GM21723 (cell line): ENCODE results near the gene UHRF2.
A peak's percentile ranks its signal among the peaks of the same experiment; 100 is the strongest.
"Not testable (repeated sequence)": the region's sequence is repeated elsewhere in the genome, so short reads cannot be mapped to it uniquely, and the experiment has no call there.

ENCODE experiments used
- ATAC-seq: cut with Tn5 transposase; IDR thresholded peaks from one replicate; pipeline ENCODE4 v1.9.1; 2021; ENCODE audit warnings: mild to moderate bottlenecking, moderate library complexity; ENCODE audit not compliant: unreplicated experiment

Gene UHRF2, protein sequence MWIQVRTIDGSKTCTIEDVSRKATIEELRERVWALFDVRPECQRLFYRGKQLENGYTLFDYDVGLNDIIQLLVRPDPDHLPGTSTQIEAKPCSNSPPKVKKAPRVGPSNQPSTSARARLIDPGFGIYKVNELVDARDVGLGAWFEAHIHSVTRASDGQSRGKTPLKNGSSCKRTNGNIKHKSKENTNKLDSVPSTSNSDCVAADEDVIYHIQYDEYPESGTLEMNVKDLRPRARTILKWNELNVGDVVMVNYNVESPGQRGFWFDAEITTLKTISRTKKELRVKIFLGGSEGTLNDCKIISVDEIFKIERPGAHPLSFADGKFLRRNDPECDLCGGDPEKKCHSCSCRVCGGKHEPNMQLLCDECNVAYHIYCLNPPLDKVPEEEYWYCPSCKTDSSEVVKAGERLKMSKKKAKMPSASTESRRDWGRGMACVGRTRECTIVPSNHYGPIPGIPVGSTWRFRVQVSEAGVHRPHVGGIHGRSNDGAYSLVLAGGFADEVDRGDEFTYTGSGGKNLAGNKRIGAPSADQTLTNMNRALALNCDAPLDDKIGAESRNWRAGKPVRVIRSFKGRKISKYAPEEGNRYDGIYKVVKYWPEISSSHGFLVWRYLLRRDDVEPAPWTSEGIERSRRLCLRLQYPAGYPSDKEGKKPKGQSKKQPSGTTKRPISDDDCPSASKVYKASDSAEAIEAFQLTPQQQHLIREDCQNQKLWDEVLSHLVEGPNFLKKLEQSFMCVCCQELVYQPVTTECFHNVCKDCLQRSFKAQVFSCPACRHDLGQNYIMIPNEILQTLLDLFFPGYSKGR

DNA sequence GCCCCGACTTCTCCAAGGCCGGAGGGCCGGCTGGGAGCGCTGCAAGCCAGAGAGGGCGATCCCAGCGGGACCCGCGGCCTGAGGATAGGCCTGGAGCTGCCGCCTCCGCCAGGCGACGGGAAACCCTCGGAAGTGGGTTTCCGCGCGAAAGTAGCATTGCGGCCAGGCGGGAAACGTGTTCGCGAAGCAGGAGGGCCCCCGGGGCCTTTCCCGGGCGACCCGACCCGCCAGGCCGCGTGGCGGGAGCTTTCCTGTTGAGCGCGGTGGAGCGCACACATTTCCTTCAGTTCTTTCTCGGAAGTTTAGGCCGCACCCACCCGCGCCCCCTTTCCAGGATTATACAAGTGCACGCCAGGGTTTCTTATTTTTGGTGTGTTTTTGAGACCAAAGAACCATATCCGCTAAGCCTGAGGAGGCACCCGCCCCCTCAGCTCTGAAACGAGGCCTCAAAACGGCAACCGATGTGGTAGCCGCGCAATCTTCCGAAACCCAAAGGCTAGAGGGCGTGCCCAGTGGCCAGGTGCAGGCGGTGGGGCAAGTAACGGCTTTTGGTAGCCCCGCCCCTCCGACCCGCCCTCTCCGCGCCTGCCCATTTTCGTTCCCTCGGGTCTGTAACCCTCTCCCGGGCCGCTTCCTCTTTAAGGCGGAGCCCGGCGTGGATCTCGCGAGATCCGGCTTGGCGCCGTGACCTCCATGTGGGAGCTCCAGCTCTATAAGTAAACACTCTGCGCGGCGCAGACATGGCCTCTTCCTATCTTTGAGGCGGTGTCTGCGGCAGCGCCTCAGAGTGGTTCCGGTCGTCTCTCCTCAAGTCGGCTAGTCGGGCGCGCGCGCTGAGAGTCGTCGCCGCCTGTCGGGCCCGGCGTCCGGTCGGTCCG lies at the start of gene UHRF2:
Gene UHRF2 (plus strand): TSS at position 713 of the 878 bp plus-strand sequence. CDS start 292 bp downstream, outside the sequence.
- peak; percentile 80 for ATAC-seq

DNA sequence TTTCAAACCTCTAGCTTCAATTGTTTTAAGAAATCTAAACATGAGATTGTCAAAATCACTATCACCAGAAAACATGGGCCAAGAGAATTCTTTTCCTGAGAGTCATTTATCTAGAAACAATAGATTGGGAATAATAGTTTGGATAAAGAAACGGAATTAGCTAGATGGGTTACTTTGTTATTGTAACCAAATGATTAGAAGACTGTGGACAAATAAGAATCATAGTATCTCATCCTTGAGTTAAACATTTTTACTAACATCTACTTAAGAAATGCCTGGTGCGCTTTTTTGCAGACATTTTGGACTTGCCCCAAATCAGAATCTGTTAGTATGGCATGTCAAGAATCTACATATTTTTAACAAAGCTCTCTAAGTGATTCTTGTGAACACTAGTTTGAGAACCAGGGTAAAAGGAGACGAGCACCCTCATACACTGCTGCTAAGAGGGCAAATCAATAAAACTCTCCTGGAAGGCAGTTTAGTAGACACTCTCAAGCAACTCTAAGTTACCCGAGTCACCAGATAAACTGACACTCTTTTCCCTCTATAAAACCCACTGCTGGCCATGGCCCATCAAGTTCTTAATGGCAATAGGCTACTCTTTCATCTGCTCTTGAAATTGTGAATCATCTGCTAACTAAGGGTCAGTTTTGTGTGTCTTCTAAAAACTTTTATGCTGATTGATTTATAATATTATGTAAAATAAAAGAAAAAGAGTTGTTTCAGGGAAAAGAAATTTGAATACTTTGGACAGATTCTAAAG lies 45.7 kb upstream of the UHRF2 start:
- no peak for ATAC-seq

DNA sequence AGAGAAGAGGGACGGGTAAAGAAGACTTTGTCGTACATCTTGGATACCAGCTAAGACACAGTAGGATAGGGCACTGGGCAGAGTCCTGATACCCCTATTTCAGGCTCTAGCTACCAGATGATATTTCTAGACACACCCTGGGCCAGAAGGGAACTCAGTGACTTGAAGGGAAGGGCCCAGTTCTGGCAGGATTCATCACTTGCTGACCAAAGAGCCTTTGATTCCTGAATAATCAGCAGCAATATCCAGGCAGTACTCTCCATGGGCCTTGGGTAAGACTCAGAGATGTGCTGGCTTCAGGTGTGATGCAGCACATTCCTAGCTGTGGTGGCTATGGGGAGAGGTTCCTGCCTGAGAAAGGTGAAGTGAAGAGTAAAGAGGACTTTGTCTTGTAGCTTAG lies 44.2 kb upstream of the UHRF2 start:
- ATAC-seq, result no peak

DNA sequence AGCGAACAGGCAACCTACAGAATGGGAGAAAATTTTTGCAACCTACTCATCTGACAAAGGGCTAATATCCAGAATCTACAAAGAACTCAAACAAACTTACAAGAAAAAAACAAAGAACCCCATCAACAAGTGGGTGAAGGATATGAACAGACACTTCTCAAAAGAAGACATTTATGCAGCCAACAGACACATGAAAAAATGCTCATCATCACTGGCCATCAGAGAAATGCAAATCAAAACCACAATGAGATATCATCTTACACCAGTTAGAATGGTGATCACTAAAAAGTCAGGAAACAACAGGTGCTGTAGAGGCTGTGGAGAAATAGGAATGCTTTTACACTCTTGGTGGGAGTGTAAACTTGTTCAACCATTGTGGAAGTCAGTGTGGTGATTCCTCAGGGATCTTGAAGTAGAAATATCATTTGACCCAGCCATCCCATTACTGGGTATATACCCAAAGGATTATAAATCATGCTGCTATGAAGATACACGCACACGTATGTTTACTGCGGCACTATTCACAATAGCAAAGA lies 31.5 kb upstream of the UHRF2 start:
- not testable (repeated sequence) for ATAC-seq

DNA sequence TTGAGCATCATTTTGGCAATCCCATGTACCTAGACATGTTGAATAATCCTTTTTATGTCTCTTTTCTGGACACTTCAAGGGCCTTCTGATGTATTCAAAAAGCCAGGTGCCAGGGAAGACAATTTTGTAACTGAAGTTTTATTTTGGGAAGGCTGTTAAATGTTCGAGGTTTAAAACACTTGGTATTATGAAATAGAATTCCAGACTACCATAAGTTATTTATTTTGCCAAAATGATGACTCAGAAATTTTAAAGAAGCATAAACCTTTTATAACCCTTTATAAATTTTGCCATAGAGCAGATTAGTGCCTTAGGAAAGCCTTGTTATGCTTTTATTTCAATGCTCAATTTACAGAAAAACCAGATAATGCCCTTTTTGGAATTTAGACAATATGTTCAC lies 30.3 kb upstream of the UHRF2 start:
- no peak for ATAC-seq

DNA sequence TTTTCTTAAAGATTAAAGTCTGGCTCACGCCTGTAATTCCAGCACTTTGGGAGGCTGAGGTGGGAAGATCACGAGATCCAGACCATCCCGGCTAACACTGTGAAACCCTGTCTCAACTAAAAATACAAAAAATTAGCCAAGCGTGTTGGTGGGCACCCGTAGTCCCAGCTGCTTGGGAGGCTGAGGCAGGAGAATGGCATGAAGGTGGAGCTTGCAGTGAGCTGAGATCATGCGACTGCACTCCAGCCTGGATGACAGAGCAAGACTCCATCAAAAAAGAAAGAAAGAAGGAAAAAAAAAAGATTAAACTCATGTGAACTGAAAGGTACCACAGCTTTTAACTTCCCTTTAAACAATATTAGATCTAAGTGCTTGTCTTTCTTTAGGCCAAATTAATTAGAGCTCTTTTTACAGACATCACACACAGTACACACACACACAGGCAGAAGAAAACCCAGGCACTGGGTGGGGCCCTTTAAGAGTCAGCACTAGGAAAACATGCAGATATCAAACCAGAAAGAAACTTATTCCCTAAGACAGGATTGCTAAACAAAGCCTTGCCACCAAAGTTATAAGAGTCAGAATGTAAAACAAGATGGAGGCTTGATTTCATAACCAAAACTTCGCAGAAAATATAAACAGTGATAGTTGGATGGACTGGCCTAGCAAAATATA lies 29.3 kb upstream of the UHRF2 start:
- no peak for ATAC-seq

DNA sequence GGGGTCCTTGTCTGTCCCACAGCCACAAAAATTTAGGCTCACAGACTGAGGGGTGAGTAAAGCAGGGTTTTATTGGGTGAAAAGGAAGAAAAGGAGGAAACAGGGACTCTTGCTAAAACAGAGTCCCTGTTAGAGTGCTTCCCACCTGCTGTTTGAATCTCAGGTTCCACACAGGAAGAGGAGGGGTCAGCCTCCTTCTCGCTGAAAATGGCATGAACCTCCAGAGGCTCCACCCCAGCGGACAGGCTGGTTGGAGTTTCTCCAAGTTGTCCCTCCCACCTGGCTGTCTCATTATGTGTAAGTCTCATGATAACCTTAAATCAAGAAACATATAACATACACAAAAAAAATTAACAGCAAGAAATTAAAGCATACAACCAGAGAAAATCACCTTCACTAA lies 28.3 kb upstream of the UHRF2 start:
- no peak for ATAC-seq

DNA sequence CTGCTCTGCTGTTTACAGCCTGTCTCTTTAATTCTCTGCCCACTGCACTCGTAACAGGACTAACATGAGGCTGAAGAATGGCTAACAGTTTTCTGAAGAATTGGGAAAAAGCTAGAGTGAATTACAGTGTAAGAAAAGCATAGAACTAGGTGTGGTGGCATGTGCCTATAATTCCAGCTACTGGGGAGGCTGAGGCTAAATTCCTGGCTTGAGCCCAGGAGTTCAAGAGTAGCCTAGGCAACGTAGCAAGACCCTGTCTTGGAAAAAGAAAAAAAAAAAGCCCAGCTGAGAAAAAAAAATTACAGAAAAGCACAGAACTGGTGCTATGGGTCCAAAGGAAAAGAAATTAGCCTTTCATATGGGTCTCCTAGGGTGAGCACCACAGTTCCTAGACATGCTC lies 13.9 kb upstream of the UHRF2 start:
- no peak for ATAC-seq

DNA sequence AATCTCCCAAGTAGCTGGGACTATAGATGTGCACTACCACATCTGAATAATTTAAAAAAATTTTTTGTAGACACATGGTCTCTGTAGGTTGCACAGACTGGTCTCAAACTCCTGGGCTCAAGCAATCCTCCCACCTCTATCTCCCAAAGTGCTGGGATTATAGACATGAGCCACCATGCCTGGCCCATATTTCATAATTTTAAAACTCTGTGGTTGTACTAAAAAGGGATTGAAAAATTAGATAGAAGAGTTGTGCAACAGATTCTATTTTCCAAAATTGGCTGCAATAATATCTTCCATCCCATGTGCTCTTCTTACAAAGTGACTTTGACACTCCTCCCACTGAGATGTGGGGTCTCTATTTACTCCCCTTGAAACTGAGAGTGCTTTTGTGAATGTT lies 7.6 kb upstream of the UHRF2 start:
- ATAC-seq, result no peak

DNA sequence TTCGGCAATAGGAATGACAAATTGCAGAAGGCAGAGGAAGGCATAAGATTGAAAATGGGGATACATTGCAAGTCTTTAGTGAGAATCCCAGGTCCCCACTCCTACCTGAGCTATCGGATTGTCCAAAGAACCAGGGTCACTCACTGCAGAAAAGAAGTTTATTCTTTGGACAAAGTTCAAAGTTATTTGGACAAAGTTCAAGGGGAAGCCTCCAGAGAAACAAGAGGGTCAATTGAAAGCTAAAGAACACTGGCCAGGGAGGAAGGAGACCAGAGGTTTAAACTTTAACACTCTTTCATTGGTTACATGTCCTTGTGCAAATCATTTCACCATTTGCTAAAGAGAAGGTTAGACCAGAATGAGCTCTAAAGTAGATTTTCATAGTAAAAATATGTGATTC lies 5.2 kb upstream of the UHRF2 start:
- no peak for ATAC-seq

DNA sequence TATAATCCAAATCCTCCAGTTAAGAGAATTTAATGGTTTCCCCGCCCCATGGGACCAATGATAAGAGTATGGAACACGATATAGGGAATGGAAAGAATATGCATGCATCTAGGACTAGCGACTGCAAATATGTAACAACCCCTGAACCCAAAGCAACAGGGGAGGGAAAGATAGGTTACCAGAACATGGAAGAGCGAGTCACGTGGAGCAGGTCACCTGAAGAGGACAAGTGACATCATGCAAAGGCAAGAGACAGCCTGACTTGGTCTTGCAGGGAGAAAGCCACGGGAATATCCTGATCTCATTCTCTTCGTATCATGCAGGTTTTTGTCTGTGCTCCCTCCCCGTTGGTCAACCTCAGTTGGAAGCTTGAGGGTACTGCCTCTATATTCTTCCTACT lies 4.7 kb upstream of the UHRF2 start:
- no peak for ATAC-seq

DNA sequence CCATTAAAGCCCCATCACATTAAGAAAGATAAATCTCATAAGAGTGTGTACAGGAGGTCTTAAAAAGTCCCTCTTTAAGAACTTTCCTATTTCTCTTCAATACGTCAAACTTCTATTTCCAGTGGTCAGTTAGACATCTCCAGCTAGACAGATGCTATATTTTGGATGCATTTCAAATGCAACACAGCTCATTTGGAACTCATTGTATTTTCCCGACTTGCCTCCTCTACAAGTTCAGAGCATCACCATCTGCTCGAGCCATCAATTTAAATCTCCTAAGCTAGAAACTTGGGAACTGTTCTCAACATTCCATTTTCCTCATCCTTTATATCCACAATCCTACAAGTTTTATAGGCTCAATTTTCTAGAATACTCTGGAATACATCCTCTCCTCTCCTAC lies 3.2 kb upstream of the UHRF2 start:
- ATAC-seq, result no peak

DNA sequence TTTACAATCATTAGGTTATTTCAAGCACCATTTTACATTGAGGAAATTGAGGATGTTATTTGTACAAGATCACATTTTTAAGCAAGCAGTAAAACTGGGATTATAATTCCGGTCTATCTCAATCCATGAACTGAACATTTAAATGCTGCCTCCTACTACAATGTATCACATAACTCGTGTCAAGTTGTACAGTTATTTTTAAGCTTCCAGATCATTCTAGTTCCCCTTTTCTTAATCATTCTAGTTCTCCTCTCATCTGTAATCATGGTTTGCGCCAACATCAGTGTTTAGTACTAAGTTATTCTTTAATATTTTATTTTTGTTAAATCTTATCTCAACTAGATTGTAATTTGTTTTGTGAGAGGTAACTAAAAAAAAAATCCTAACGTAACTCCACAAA lies 2.4 kb upstream of the UHRF2 start:
- no peak for ATAC-seq

DNA sequence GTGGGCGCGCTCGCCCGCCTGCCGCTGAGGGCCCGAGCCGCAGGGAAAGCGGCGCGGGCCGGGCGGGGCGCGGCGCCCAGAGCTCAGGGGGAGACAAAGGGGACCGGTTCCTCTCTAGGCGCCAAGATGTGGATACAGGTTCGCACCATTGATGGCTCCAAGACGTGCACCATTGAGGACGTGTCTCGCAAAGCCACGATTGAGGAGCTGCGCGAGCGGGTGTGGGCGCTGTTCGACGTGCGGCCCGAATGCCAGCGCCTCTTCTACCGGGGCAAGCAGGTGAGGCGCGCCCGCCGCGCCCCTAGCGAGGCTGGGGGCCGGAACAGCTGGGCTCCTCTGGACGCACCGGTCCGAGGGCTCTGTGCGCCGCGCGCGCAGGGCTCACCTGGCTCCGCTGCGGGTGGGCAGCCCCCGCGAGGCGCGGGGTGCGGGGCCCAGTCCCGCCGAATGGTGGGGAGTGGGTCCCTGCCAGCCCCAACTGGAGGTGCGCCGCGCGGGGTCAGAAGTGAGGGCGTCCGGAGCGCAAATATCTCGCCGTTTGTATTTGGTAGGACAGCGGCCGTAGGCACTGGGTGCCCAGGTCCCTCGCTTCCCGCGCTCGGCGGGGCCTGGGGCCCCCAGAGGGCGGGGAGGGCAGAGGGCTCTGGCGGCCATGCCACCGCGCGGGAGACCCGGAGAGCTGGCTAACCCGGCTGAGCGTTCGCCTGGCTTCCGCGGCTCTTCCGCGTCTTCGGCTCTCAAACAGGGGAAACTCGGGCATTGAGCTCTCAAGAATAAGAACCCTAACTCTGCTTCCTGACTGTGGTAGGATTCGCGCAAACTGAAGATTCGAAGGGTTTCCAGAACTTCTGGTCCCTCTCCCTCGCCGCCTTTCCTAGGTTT lies 607 bp downstream of the UHRF2 start:
- peak; percentile 22 for ATAC-seq

DNA sequence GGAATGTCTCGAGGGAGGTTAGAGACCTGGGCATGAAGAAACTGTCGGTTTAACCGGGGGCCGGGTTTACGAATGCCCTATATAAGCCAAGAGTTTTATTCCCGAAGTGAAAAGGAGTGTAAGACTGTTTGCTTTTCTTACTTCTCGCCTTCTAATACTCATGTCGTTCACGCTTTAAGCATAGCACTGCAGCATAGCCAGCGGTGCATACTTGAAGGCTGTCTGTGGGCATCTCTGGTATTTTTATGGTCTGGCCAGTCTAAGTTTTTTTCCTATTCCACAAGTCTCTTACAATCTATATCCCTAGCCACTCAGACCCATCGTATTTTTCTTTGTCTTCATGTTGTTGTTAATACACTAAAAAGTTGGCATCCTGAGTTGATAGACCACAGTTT lies 1.2 kb downstream of the UHRF2 start:
- no peak for ATAC-seq

DNA sequence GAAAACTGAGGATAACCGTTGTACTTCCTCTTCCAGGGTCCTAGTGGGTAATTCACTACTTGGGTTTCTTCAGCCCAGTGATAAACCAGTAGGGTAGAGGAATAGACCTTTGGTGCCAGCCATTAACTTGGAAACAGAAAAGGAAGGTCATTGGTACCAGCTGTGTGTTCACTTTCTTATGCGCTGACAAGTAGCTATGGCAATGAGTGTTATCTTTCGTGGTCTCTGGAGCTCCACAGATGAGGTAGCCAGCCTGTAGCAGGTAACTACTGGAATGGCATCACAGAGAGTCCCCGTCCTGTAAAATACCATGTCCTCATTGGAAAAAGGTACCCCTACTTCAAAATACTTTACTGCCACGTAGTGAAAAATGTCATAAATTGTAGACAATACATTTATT lies 2.3 kb downstream of the UHRF2 start:
- no peak for ATAC-seq

DNA sequence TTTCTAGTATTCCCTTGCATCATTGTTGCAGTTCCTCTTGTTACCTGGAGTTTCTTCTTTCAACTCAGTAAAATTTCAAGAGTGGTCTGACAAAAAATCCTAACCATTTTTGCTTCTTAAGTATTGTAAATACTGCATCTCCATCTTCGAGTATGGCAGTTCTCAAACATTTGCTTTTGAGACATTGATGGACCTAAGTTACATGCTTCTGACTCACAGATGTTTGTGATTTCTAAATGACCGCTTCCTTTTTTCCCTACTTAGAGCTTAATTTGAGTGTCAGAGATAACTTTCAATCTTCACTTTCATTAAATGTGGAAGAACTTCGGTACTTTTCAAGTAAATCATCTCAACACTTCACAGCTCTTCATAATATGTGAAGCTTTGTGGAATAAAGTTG lies 4.2 kb downstream of the UHRF2 start:
- ATAC-seq, result no peak

DNA sequence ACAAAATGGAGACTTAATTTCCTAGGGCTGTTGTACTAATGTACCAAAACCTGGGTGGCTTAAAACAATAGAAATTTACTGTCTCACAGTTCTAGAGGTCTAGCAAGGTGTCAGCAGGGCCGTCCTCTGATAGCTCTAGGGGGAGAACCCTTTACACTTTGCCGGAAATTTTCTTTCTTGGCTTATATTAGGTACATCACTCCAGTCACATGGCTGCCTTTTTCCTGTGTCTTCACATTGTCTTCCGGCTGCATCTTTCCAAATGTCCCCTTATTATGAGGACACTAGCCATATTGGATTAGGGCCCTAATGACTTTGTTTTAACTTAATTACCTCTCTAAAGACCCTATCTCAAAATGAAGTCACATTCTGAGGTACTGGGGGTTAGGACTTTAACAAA lies 5.8 kb downstream of the UHRF2 start:
- ATAC-seq, result no peak

DNA sequence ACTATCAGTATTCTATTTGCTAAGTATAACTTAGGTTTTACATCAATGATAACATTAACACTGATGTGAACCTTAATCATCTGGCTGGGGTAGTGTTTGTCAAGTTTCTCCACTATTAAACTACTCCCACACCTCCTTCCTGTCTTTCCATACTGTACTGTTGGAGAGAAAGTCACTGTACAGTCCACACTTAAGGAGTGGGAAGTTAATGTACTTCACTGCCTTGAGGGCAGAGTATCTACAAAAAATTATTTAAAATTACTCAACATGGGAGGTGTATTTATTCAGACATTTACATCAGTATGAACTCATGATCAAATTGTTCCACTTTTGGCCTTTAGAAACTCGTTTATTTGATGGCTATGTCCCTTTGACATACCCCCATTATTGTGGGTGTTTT lies 11.9 kb downstream of the UHRF2 start:
- ATAC-seq, result no peak
